K562 (cell line): ENCODE measurements around the gene SPATA16.

Source experiments
- MYC ChIP-seq, 2 experiments: fragments of 250-450 bp in 1 of 2; sonication (Bioruptor Pico) in 1 of 2; IDR thresholded peaks; 2 replicates each; pipeline versions ENCODE4 v1.5.1 to v1.6.1; 2012 to 2021; ENCODE audit warnings: low read depth in 2 of 2, borderline replicate concordance in 1 of 2, improper control_type of control experiment in 1 of 2, low read length in 1 of 2, mild to moderate bottlenecking in 1 of 2, moderate library complexity in 1 of 2
- POLR3G ChIP-seq: IDR thresholded peaks from 2 replicates; pipeline ENCODE4 v1.6.1; 2011; ENCODE audit not compliant: insufficient read length, insufficient replicate concordance; ENCODE audit errors: extremely low read depth
- SPI1 ChIP-seq: IDR thresholded peaks from 2 replicates; pipeline ENCODE4 v1.6.1; 2011; ENCODE audit warnings: low read depth, low read length, control low read depth, borderline replicate concordance
- ZNF780A ChIP-seq: fragments of 250-450 bp; sonication (Bioruptor Pico); IDR thresholded peaks from 2 replicates; pipeline ENCODE4 v1.5.0; 2021; ENCODE audit warnings: mild to moderate bottlenecking

- TF ChIP-seq POLR3G (no peak), ZNF780A (CRISPR knock-in tag) (no peak), SPI1 (no peak), MYC (IDR thresholded peaks at IDR 0.05; ENCODE audit: low read depth, low read length) (no peak), MYC (CRISPR knock-in tag; IDR thresholded peaks at IDR 0.05; ENCODE audit: borderline replicate concordance, low read depth) (no peak)
Observed at GRCh38 chr3:172965256-172965655, 175.8 kb downstream of the SPATA16 start.
